DLD1 (cell line): ENCODE data around the gene EFNB1.

Experiments used
- in situ Hi-C: cut with HindIII; loops from 2 replicates; pipeline ENCODE4 v1.10.0; 2017; ENCODE audit warnings: low sequenced_read_pairs

The EFNB1 gene

DNA sequence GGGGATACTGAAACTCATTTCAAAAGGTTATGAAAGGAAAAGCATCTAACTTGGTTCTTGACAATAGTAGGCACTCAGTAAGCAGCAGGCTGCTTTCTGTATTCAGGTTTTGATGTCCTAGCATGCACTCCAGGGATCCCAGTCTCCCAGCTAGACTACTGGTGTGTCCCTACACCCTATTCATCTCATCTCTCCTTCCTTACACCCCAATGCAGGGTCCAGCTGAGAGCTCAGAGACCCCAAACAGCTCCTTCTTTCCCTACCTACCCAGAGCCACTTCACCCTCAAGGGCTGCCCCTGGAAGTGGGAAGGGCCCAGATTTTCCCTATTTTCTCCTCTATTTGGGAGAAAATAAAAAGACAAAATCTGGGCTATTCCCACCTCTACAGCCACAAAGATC is 1.6 kb upstream of the EFNB1 start:
- in situ Hi-C loops = no loop called here

DNA sequence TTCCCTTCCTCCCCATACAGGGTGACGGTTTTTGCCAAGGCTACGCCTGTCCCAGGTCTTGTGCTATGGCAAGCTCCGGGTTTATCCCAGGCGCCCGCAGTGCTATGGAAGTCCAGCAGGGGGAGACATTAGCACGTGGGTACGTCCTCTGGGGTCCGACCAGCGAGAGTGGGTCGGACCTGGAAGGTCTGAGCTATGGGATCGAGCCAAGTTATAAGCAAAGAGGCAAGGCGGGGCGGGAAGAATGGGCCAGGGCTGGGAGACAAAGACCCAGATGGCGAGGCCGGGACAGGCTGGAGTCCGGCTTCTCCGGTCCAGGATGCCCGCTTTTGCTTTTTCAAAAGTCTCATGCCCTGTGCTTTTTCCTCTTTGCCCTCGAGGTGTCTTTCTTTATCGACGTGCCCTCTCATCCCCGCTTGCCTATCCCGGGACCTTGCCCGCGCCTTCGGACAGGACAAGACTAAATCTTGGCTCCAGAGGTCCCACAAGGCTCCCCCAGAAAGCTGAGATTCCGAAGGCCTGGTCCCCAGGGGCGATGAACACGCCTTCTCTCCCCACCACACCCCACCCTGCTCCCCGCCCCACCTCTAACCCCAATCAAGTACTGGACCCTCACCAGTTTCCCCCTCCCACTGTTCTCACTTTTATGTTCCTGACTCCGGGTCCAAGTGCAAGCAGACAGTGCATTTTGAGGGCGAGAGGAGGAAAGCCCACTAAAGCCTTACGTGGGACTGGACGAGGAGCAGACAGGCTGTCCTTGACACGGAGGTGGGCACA is 785 bp upstream of the EFNB1 start:
- in situ Hi-C loops = no loop called here

DNA sequence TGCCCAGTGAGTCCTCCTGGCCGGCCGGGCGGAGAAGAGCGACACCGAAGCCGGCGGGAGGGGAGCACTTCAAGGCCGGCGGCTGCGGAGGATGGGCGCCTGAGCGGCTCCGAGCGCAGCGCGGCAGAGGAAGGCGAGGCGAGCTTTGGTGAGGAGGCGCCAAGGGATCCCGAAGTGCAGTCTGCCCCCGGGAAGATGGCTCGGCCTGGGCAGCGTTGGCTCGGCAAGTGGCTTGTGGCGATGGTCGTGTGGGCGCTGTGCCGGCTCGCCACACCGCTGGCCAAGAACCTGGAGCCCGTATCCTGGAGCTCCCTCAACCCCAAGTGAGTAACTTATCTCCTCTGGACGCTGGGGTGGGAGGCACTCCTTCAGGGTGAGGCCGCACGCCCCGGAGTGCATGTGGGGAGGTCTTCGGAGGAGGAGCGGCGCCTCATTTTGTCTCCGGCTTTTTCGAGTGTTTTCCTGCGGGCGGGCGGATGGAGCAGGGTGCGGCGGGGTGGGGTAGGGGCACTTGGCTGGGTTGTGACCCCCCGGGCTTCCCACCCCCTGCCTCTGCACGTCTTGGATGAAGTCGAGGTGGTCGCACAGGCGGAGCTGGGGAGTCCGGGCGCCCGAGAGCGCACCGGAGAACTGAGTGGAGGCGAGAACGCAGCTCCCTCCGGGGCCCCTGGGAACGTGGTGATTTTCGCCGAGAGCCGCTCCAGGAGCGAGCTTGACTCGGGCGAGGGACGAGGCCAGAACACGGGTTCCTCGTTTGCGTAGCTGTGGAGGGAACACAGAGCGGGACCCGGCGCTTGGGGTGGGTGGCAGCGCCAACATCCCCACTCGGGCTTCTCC is 979 bp downstream of the EFNB1 start:
- in situ Hi-C loops = no loop called here

DNA sequence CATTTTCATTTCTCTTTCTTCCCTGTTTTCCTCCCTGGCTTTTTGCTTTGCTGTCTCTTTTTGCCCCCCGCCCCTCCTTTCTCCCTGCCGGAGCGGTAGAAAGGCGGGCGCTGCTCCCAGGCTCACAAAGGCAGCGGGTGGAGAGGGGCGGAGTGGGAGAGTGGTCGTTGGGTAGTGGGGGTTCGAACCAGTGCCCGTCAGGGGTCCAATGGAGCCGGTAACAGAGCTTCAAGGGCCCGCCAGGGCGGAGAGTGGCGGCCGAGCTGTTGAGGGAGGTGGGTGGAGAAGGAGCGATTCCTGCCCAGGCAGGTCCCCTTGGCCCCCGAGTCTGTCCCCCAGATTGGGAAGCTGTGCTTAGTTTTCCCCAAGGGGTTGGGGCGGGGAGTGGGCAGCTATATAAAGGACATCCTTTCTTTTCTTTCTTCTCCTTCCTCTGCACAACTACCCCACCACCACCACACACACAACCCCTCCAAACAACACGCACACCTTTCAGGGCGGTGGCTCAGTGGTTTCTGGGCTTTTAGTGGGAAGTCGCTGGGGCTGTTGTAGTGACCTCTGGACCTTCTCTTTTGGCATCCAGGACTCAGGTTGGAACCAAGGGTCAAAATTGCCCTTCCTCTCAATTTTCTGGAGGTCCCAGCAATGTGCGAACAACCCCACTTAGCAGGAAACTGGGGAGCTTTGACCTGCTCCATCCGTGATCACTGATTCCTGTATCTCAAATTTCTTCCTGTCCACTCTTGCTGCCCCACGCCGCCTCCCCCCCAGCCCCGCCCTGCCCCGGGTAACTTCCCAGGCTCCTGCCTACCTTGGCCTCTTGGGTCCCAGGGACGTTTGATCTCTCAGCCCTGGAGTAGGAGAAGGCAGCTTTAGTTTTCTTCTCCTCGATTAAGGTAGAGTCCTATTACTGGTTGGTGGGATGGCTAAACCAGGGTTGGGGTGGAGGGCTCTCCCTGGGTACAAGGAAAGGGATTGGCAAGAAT is 1.9 kb downstream of the EFNB1 start:
- in situ Hi-C loops = no loop called here

DNA sequence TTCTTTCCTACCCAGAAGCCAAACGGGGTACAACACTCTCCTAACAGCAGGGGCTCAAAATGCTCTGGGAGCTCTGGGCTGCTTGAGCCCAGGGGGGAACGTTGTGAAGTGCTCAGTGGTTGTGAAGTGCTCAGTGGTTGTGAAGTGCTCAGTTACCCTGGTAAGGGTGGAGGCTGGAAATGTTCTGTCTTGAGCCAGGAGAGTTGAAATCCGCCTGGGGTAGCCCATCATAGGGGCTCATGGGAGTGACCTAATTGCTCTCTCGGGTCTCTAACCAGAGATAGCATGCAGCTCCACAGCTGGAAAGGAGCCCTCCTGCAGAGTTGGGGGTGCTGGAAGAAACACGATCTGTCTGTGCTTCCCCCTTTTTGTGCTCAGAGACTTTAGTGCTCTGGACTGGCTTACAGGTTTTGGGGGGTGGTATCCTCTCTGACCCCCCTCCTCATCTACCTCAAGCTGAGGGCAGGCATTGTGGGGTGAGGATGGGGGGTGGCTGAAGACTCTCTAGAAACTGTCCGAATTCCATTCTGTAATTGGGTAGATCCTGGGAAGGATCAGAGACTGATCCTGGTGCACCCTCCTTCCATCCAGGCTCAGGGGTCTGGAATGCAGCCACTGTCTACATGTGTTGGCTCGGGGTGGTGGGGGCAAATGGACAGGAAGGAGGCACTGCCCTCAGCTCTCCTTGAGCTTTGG is 2.7 kb downstream of the EFNB1 start:
- in situ Hi-C loops = no loop called here

DNA sequence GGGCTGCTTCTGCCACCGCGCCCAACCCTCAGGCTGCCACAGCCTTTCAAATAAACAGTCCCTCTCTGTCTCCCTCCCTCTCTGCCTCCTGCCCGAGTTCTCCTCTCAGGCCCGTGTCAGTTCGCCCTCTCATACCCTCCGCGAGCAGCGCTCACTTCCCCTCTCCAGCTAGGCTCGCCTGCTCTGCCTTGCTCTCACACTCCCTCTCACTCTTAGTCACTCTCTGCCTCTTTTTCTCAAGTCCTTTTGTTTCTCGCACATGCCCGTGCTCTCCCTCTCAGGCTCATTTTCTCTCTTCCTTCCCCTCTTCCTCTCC is 3.2 kb downstream of the EFNB1 start:
- in situ Hi-C loops = no loop called here

DNA sequence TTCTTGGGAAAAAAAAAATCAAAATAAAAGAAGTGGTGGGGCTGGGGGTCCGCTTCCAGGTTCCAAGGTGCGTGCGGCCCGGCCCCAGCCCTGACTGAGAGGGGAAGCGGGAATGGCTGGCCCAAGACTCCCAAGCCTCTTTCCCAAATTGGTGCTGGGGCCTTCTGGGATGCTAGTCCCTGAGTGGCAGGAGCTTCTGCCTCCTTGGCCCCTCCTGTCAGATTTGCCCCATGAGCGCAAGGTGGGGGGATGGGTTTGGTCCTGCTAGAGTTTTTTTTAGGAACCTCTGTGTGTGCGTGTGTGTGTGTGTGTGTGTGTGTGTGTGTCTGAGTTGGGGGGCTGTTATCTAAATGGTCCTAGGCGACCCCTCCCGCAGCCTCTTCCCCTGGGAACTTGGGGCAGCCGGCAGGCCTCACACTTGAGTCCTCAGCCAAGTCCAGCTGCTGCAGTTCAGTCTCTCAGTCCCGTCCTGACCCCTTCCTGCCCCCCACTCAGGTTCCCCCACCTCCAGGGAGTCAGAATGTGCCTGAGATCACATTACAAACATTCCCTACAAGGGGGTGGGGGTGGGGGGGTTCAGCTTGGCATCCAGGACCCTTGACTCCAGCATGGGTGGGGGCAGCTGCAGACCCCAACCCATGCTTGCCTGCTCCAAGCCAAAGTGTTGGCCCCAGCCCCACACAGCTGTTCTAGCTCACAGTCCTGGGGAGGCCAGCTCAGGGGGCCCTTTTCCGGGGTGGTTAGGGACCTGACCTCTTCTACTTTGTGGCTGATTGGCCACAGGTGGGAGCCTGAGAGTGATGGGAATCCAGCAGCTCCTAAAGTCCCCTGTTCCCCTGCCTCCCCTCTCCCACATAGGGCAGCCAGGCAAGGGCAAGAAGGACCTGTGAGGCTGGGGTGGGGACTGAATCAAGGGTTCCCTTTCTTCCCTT is 4.0 kb downstream of the EFNB1 start:
- in situ Hi-C loops = no loop called here

DNA sequence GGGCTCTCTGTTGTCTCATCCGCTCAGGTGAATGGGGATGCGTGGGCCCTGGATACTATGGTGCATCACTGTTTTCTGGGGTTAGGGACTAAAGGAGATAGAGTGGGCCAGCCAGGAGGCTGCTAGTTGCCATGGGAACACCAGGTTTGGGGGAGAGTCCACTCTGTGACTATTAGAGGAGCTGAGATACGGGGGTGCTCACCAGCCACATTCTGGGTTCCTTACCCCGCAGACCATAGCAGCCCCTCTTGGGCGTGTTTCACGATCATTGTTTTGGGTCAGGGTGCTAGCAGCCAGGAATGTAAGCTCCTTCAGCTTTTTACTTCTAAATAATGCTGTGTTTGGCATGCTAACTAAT is 4.6 kb downstream of the EFNB1 start:
- in situ Hi-C loops = no loop called here

DNA sequence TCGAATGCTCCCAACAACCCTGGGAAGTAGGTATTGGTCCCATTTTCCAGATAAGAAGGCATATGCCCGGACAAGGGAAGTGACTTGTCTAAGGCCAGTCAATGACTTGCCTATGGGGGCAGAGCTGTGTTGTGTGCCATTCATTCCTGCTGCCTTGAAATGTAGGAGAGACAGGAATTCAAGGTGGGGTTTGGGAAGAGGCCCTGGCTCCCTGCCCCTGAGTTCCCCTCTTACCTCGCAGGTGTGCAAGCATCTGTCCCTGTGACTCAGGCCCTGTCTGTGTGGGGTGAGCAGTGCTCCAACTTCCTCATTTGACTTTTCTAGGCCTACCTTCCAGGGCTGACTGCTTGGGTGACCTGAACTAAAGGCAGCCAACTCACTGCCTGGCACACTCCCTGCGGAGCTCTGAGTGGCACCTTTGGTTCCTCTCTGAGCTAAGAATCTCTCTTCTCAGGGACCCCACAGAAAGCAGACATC is 5.1 kb downstream of the EFNB1 start:
- in situ Hi-C loops = no loop called here

DNA sequence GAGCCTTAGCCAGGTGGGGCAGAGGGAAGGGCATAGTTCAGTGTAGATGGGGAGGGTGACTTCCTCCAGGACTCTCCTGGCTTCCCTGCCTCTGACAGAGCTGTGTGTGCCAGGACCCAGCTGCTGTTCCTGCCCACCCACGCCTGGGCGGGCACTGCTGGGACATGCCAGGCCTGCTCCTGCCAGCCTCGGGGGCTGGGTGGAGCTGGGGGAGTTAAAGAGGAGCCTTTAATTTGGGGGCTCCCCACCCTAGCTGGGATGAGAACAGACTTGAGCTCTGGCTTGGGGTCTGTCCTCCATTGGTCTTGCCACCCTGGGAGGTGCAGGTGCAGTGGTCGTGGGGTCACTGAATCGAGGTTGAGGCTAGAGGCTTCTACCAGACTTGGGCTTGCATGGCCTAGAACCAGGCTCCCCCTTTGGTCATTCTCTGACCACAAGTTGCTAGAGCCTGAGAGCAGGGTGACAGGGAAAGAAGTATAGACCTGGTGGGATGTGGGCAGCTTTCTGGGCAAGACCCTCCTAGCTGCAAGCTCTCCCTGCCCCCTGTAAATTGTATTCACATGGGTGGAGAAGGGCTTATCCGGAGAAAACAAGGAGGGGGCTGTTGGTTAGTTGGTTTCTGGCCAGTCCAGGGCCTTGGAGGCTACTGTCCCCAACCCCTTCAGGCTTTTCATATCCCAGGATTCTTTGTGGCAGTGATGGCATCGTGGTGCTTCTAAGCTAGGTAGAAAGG is 5.7 kb downstream of the EFNB1 start:
- in situ Hi-C loops = no loop called here

DNA sequence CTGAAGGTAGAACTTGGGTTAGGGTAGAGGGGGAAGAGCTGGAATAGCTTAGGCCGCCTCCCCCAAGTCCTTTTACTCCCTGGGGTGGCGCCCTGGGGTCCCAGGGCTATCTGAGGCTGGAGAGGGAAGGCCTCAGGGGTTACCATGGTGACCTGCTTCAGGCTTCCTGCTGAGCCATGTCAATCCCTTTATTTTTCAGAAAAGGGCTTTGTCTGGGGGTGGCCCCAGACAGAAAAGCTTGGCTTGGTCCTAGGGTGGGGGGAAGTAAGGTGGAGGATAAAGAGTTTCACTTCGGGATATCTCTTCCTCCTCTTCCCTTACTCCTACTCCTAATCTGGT is 6.3 kb downstream of the EFNB1 start:
- in situ Hi-C loops = no loop called here

DNA sequence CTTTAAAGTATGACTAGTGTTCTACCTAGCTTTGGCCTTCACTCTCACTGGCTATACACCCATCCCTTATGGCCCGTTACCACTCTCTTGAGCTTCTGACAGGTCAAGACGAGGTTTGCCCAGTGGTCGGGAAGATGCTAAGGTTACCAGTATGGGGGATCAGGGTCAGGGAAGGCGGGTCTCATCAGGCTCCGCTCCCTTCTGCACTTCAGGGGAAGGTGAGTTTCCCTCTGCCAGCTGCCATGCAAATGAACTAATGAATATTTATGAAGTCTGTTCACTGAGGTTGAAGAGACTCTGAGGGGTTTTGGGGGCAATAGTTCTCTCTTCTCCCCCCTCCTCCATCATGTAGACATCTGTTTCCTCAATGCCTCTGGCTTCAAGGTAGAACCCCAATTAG is 6.6 kb downstream of the EFNB1 start:
- in situ Hi-C loops = no loop called here

DNA sequence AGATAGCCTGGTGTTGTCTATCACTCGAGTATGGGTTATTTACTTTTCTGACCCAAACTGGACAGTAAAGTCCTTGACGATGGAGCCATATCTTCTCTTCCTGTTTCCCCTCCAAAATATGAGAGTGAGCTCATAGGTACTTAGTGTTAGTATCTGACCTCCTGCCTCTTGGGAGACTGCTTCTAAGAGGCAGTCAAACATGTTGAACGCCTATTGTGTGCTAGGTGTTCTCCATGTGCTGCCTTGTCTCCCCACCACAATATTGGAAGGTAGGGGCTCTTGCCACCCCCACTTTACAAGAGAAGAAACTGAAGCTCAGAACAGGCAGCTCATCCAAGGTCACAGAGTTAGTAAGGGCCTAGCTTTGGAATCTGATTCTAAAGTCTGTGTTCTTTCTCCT is 8.3 kb downstream of the EFNB1 start:
- in situ Hi-C loops = no loop called here

DNA sequence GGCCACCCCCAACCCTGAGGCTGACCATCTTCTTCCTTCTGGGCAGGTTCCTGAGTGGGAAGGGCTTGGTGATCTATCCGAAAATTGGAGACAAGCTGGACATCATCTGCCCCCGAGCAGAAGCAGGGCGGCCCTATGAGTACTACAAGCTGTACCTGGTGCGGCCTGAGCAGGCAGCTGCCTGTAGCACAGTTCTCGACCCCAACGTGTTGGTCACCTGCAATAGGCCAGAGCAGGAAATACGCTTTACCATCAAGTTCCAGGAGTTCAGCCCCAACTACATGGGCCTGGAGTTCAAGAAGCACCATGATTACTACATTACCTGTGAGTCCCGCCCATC is 9.7 kb downstream of the EFNB1 start:
- in situ Hi-C loops = no loop called here

DNA sequence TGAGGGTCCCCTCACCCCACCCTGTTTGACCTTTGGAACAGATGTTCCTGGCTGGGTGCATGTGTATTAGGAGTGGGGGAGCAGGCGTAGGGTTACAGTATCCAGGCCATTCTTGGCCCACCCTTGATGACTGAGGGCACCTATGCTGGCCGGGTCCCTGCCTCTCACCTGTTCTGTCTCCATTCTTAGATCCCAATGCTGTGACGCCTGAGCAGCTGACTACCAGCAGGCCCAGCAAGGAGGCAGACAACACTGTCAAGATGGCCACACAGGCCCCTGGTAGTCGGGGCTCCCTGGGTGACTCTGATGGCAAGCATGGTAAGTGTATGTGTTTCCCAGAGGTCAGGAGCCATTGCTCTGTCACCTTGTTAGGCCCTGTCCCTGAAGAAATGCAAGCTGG is 10.9 kb downstream of the EFNB1 start:
- in situ Hi-C loops = no loop called here

DNA sequence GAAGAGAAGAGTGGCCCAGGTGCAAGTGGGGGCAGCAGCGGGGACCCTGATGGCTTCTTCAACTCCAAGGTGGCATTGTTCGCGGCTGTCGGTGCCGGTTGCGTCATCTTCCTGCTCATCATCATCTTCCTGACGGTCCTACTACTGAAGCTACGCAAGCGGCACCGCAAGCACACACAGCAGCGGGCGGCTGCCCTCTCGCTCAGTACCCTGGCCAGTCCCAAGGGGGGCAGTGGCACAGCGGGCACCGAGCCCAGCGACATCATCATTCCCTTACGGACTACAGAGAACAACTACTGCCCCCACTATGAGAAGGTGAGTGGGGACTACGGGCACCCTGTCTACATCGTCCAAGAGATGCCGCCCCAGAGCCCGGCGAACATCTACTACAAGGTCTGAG is 11.4 kb downstream of the EFNB1 start:
- in situ Hi-C loops = no loop called here

DNA sequence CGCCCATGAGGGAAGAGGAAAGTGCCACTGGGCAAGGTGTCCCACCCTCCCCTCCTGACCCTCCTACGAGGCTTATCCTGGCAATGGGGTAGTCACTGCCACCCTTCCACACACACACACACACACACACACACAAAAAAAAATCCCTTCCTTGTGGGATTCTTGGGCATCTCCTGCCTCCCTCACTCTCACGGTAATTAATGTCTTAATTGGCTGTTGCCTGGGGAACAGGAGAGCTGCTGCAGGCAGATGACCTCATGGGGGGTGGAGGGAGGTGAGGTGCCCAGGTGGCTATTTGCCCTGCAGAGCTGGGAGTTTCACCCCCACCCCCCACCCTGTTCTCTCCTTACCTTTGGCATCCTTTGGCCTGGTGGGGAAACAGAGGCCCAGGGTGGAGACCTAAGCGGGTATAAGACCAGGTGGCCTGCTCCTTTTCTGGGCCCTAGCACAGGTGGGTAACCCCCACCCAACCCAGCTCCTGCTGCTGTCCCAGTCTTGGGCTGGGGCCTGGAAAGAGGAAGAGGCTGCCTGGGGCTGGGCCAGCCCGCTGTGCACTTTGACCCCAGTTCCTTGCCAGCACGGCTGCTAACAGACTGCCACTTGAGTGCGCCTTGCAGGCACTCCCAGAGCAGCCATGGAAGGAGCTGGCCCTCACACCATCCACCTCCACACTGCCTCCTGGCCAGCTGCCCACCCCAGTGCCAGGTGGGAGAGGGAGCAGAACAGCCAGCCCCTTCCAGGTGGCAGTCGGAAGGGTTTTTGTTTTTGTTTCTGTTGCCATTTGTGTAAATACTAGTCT is 12.6 kb downstream of the EFNB1 start:
- in situ Hi-C loops = no loop called here

DNA sequence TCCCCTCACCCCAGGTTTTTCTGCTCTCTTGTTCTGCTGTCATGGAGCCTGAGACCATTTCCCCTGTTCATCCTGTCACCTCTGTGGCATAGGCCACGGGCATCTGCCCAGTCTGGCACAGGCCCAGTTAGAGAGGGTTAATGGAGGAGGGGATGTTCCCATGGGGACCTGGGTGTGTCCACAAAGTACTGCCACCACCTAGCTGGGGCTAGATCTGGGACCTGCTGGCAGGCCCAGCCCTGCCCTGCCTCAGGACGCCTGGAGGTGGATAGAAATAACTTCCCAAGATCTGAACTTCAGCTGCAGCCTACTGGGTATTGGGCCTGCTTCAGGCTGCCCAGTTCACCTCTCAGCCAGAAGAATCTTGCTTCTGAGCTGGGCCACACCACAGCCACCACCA is 13.5 kb downstream of the EFNB1 start:
- in situ Hi-C loops = no loop called here
